GM23338 (cell line): ENCODE measurements around the gene METTL14.

Experiments used
- CREB1 ChIP-seq: fragments of 250-450 bp; sonication (Bioruptor Pico); IDR thresholded peaks from 2 replicates; pipeline ENCODE4 v1.5.0; 2020; ENCODE audit warnings: low read depth, mild to moderate bottlenecking, moderate library complexity
- CTCF ChIP-seq, 2 experiments: fragments of 200-600 bp in 1 of 2; sonication (generic) in 1 of 2; conservative IDR thresholded peaks; 2 replicates each; pipeline versions ENCODE4 v1.5.1 to v1.6.1; 2016 to 2017; ENCODE audit warnings: antibody characterized with exemption in 2 of 2, low read depth in 2 of 2, mild to moderate bottlenecking in 2 of 2, moderate library complexity in 1 of 2
- EZH2 ChIP-seq: fragments of 200-600 bp; sonication (generic); IDR thresholded peaks from one replicate; pipeline ENCODE4 v1.8.0; 2017; ENCODE audit warnings: antibody characterized with exemption, mild to moderate bottlenecking, low read depth; ENCODE audit not compliant: unreplicated experiment
- EZH2phosphoT487 ChIP-seq: fragments of 200-600 bp; sonication (generic); IDR thresholded peaks from one replicate; pipeline ENCODE4 v1.8.1; 2018; ENCODE audit warnings: antibody characterized with exemption; ENCODE audit not compliant: unreplicated experiment
- JUNB ChIP-seq: IDR thresholded peaks from one replicate; pipeline ENCODE4 v1.6.1; 2016; ENCODE audit warnings: antibody characterized with exemption; ENCODE audit not compliant: unreplicated experiment
- POLR2AphosphoS5 ChIP-seq: IDR thresholded peaks from 2 replicates; pipeline ENCODE4 v1.6.1; 2016; ENCODE audit warnings: antibody characterized with exemption, low read depth
- TF ChIP-seq, protein P1 (sequence below): IDR thresholded peaks from one replicate; pipeline ENCODE4 v1.6.1; 2018; ENCODE audit warnings: antibody characterized with exemption; ENCODE audit not compliant: unreplicated experiment

DNA sequence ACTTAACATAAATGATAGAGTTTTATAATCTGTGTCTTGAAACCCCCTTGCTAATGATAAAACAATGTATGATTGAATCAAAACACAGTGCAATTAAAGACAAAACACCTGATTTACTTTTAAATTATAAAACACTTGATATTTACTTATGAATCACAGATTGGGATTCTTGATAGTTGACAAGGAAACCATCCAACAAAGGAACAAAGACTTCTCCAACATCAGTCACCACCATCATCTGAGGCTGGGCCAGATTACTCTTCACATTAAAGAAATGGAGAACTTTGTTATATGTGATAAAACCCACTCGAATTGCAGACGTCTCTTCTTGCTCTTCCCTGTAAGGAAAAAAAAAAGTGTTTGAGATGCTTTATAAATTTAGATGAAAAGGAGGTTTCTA lies 67.4 kb downstream of the METTL14 start:
- TF ChIP-seq EZH2, result no peak
- TF ChIP-seq JUNB, result no peak
- no peak for TF ChIP-seq CTCF (conservative IDR thresholded peaks at IDR 0.05; ENCODE audit: low read depth in 2 of 2)
- no peak for TF ChIP-seq POLR2AphosphoS5
- no peak for TF ChIP-seq EZH2phosphoT487
- TF ChIP-seq, protein P1, sequence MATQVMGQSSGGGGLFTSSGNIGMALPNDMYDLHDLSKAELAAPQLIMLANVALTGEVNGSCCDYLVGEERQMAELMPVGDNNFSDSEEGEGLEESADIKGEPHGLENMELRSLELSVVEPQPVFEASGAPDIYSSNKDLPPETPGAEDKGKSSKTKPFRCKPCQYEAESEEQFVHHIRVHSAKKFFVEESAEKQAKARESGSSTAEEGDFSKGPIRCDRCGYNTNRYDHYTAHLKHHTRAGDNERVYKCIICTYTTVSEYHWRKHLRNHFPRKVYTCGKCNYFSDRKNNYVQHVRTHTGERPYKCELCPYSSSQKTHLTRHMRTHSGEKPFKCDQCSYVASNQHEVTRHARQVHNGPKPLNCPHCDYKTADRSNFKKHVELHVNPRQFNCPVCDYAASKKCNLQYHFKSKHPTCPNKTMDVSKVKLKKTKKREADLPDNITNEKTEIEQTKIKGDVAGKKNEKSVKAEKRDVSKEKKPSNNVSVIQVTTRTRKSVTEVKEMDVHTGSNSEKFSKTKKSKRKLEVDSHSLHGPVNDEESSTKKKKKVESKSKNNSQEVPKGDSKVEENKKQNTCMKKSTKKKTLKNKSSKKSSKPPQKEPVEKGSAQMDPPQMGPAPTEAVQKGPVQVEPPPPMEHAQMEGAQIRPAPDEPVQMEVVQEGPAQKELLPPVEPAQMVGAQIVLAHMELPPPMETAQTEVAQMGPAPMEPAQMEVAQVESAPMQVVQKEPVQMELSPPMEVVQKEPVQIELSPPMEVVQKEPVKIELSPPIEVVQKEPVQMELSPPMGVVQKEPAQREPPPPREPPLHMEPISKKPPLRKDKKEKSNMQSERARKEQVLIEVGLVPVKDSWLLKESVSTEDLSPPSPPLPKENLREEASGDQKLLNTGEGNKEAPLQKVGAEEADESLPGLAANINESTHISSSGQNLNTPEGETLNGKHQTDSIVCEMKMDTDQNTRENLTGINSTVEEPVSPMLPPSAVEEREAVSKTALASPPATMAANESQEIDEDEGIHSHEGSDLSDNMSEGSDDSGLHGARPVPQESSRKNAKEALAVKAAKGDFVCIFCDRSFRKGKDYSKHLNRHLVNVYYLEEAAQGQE, result no peak
- no peak for TF ChIP-seq CREB1 (CRISPR knock-in tag)
